Body of pancreas (tissue), 4 donors: ENCODE data around the gene IRF7. TPM values are rescaled to one million over a fixed set of nuclear protein-coding genes. Genes with fewer than 3 reads are reported as not detected.

Experiments
- ATAC-seq: fragments of 150-250 bp; one replicate; pipeline ENCODE4 v1.9.1; 2016
- DNase-seq, 4 donors: peaks; one replicate each; pipeline ENCODE4 v3.0.0-alpha.2; 2019
- H3K27ac ChIP-seq, 4 donors: fragments of 200-600 bp; sonication (generic); 1 replicate in 3 of 4; 2 replicates in 1 of 4; pipeline versions ENCODE4 v1.5.1 to v1.6.1; 2016 to 2019; ENCODE audit warnings: mild to moderate bottlenecking in 1 of 4, mixed read lengths in 1 of 4, moderate library complexity in 1 of 4
- H3K27me3 ChIP-seq, 2 donors: fragments of 200-600 bp; sonication (generic); one replicate each; pipeline ENCODE4 v1.6.0; 2016; ENCODE audit warnings: mild to moderate bottlenecking in 1 of 2
- H3K36me3 ChIP-seq, 2 donors: fragments of 200-600 bp; sonication (generic); replicated peaks in 1 of 2; 2 replicates each; pipeline ENCODE4 v1.5.1; 2016; ENCODE audit warnings: low read depth in 2 of 2; ENCODE audit not compliant: insufficient read depth in 1 of 2
- H3K4me1 ChIP-seq: fragments of 200-600 bp; sonication (generic); one replicate; pipeline ENCODE4 v1.6.0; 2016
- H3K4me3 ChIP-seq, 2 donors: fragments of 200-600 bp; sonication (generic); 1 replicate in 1 of 2; 2 replicates in 1 of 2; pipeline ENCODE4 v1.5.1; 2016 to 2019
- H3K9me3 ChIP-seq, 3 donors: fragments of 200-600 bp; sonication (generic); 1 replicate in 2 of 3; 2 replicates in 1 of 3; pipeline ENCODE4 v1.5.1; 2016
- POLR2A ChIP-seq, 3 donors: fragments of 450-650 bp; IDR thresholded peaks; one replicate each; pipeline ENCODE4 v1.6.1; 2016; ENCODE audit warnings: antibody characterized with exemption in 3 of 3, mild to moderate bottlenecking in 2 of 3
- WGBS, 2 donors: methylation state at CpG; one replicate each; pipeline ENCODE4 v1.1.5; 2017; 5-methylcytosine and 5-hydroxymethylcytosine counted together
- intact Hi-C: fragments of 100-400 bp; cut with DNase I; formaldehyde crosslinking; loops from one replicate; pipeline ENCODE4 v1.15.1; 2023
- total RNA-seq, 2 donors: library from RNA; depleted of rRNA; stranded (reverse); fragments of >200 nt; gene quantifications; one replicate each; pipeline ENCODE4 v1.1.0, GENCODE V29; 2016
- TF ChIP-seq, protein P1 (sequence below), 7 experiments: fragments of 450-650 bp in 4 of 7; fragments of 200-600 bp in 3 of 7; sonication (generic) in 3 of 7; IDR thresholded peaks; one replicate each; pipeline ENCODE4 v1.5.1; 2016 to 2019; ENCODE audit warnings: antibody characterized with exemption in 7 of 7

Gene IRF7
- total RNA-seq, 2 donors from 2014 or later, result 10.4 to 10.9 TPM

DNA sequence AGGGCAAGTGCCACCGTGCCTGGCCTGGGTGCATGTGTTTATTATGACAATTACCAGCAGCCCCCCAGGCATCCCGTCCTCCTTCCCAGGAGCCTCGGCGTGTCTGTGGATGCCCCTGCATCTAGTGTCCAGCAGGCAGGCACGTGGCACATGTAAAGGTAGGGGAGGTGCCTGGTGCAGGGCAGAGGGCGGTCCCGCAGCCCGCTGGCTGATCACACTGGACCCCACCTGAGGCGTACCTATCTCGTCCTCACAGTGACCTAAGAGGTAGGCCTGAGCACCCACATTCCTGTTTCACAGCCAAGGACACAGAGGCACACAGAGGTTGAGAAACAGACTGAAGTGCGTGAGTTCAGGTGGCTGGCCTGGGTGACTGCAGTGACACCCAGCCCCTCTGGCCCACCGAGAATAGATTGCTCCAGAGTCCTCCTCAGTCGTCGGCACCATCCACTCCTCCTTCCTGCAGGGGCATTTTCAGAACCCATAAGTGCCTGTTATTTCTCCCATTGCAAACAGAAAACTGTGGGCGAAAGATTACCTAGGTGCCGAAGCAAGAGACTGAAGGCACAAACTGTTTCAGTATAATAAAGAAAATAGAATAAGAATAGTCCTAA, 42.5 kb downstream of the IRF7 start:
- Histone ChIP-seq H3K4me3 (no peak overlapping the region), H3K4me1 (peaks cover 37% of the 10 kb centered on the region), H3K27me3 (no peaks in the 10 kb centered on the region), H3K27ac (no peak overlapping the region), H3K36me3 (no peaks in the 10 kb centered on the region), H3K9me3 (no peaks in the 10 kb centered on the region)
- WGBS, 2 donors, result 76 to 88% methylated on average over 4 to 16 of the region's 16 CpGs
- intact Hi-C loops, result no loop called here
- ATAC-seq (no peak), DNase-seq (no peak)
- TF ChIP-seq, protein P1, sequence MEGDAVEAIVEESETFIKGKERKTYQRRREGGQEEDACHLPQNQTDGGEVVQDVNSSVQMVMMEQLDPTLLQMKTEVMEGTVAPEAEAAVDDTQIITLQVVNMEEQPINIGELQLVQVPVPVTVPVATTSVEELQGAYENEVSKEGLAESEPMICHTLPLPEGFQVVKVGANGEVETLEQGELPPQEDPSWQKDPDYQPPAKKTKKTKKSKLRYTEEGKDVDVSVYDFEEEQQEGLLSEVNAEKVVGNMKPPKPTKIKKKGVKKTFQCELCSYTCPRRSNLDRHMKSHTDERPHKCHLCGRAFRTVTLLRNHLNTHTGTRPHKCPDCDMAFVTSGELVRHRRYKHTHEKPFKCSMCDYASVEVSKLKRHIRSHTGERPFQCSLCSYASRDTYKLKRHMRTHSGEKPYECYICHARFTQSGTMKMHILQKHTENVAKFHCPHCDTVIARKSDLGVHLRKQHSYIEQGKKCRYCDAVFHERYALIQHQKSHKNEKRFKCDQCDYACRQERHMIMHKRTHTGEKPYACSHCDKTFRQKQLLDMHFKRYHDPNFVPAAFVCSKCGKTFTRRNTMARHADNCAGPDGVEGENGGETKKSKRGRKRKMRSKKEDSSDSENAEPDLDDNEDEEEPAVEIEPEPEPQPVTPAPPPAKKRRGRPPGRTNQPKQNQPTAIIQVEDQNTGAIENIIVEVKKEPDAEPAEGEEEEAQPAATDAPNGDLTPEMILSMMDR (IDR thresholded peaks at IDR 0.05), result no peak
- TF ChIP-seq POLR2A (IDR thresholded peaks at IDR 0.05), result no peak

DNA sequence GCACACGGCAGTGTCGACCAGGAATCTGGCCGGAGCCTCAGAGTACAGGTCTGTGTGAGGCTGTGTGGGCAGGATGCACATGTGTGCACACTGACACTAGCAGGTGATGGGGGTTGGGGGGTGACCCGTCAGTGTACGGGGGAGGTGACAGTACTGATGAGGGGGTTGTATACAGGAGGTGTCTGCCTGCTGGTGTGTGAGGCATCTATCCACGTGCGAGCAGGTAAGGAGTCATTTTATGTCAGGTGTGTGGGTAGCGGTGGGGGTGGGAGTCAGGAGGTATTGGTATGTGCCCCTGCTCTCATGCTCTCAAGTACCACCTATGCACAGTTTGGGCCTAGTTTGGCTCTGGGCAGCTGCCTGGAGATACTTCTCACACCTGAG, 44.0 kb downstream of the IRF7 start:
- no peaks in the 10 kb centered on the region for H3K9me3 ChIP-seq
- H3K27me3 ChIP-seq, result no peaks in the 10 kb centered on the region
- TF ChIP-seq, protein P1 (IDR thresholded peaks at IDR 0.05), result no peak
- no peak for TF ChIP-seq POLR2A (IDR thresholded peaks at IDR 0.05)
- intact Hi-C loops, result no loop called here
- DNase-seq (no peak), ATAC-seq (no peak)
- H3K27ac ChIP-seq, result no peak overlapping the region
- H3K4me3 ChIP-seq, result no peak overlapping the region
- no peaks in the 10 kb centered on the region for H3K36me3 ChIP-seq
- 74 to 80% methylated on average over 1 to 8 of the region's 8 CpGs for WGBS, 2 donors
- H3K4me1 ChIP-seq, result peaks cover 31% of the 10 kb centered on the region

DNA sequence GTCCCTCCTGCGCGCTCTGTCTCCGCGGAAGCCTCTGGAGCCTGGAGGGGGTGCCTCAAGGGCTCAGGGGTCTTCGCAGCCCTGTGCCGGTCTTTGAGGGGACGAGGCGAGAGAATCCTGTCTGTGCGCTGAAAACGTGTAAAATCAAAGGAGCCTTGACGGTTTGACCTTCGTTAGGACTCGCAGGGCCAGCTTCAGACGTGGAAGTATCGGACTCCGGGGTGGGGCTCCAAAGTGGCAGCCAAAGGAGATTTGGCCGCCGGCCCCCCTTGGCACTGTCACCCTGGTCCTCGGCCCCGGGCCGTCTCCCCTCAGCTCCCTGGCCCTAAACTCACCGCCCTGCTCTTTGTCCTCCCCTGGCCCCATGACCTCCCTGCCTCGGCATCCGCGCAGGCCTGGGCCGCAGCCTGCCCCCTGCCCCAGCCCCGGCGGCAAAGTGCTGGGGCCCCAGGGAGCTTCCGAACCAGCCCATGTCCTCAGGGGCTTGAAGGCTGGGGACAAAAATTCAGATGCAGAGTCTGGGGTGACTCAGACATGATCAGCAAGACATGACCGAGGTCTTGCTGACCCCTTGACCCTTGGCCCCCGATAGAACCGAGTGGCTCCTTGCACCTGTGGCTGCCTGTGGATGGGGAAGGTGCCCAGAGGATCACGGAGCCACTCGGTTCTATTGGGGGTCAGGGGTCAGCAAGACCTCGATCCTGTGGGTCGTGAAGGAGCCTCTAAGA, 46.4 kb downstream of the IRF7 start:
- H3K9me3 ChIP-seq, result no peaks in the 10 kb centered on the region
- WGBS, 2 donors, result 40 to 41% methylated on average over 17 to 36 of the region's 36 CpGs
- intact Hi-C loops, result no loop called here
- DNase-seq (no peak), ATAC-seq (no peak)
- TF ChIP-seq POLR2A (IDR thresholded peaks at IDR 0.05), result no peak
- TF ChIP-seq, protein P1 (IDR thresholded peaks at IDR 0.05), result no peak
- H3K4me3 ChIP-seq, result peak overlapping the region in 1 of 2 donors; percentile 18
- peak overlapping the region in 3 of 4 donors; percentile 53 to 81 (median 72) for H3K27ac ChIP-seq
- H3K27me3 ChIP-seq, result no peaks in the 10 kb centered on the region
- no peaks in the 10 kb centered on the region for H3K36me3 ChIP-seq
- H3K4me1 ChIP-seq, result peaks cover 19% of the 10 kb centered on the region

DNA sequence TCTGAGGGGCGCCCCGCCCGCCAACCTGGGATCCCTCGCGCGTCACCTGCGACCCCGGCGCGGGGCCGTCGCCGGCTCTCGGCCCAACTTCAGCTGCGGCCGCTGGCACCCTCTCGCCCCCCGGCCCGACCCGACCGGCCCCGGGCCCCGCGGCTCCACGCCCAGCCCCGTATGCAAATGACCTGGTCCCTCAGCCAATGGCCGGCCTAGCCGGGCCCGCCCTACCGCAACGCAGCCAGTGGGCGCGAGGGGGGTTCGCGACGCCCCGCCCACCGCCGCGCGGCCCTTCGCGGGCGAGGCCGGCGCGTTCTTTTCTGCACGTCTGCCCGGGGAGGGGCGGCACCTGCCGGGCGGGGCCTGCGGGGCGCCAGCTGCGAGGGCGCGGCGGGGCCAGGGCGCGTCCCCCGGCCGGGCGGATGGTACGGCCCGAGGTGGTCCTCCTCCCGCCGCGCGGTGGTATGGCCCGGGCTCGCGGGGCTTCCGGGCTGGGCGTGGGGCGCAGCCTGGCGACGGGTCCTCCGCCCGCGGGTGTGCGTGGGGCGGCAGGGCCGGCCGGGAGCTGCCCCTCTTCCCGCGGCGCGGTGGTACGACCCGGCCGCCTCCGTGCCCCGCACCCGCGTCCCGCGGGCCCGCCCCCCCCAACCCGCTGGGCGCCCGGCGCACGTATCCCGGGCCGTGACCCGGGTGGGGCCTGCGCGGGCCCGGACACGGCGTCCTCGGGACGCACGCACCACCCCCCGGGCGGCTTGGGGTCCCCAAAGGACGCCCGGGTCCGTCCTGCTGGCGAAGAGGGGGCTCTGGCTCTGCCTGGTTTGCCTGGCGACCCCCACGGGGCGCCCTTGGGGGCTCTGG, 47.2 kb downstream of the IRF7 start:
- DNase-seq (peak; percentile 95 to 96 (median 95)), ATAC-seq (peak; percentile 95)
- H3K4me3 ChIP-seq, result peak overlapping the region in 1 of 2 donors; percentile 18
- peak overlapping the region; percentile 53 to 81 (median 76) for H3K27ac ChIP-seq
- peak in 1 of 3 donors; percentile 20 for TF ChIP-seq POLR2A (IDR thresholded peaks at IDR 0.05)
- TF ChIP-seq, protein P1 (IDR thresholded peaks at IDR 0.05), result peak in 2 of 7 experiments; percentile 19 to 24
- peaks cover 25% of the 10 kb centered on the region for H3K4me1 ChIP-seq
- no peaks in the 10 kb centered on the region for H3K27me3 ChIP-seq
- no peaks in the 10 kb centered on the region for H3K36me3 ChIP-seq
- no peaks in the 10 kb centered on the region for H3K9me3 ChIP-seq
- WGBS, 2 donors, result 0% methylated on average over 6 to 78 of the region's 123 CpGs
- intact Hi-C loops, result no loop called here
